ENCODE results near the gene ASIC2.

ASIC2 gene

DNA sequence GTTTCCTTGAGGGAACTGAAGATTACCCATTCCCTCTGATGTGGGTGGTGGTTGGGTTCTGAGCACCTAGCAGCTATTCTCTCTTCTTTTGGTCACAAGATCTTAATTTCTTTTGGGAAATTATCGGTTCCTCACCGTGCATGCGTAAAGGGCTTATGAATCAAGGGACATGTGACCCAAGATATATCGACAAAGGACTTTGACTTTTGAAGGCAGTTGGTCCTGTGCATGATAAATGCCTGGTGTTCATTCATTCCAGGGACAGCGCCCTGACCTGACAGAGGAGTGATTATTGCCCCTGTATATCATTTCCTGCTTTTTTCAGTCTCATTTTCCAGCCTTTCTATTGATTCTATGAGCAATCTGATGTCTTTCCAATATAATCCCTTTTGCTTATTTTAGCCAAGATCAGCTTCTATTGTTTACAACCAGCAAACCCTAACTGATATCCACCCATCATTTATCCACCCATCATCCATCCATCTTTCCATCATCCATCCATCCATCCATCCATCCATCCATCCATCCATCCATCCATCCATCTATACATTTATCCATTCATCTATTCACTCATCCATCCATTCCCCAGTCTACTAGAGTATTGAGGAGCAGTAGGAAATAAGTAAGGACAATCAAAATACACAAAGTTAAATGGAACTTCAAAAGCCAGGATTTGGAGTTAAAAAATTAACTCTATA lies 25.1 kb downstream of the ASIC2 start:
- Histone ChIP-seq H4K20me1 (ENCODE audit: insufficient read depth, low read length) (no peaks in the 10 kb centered on the region), H2AFZ (ENCODE audit: low read length) (no peak overlapping the region), H3K4me3 (ENCODE audit: low read depth, low read length, poor library complexity, severe bottlenecking) (no peak overlapping the region), H3K9ac (ENCODE audit: low read length) (no peak overlapping the region), H3K4me2 (ENCODE audit: low read length) (no peak overlapping the region), H3K27ac (ENCODE audit: low read depth, low read length, poor library complexity, severe bottlenecking) (no peak overlapping the region), H3K4me1 (ENCODE audit: insufficient read depth, low read length, severe bottlenecking) (no peaks in the 10 kb centered on the region), H3K36me3 (ENCODE audit: insufficient read depth, low read length) (no peaks in the 10 kb centered on the region), H3F3A (ENCODE audit: insufficient read depth, low read length) (no peaks in the 10 kb centered on the region), H3K27me3 (ENCODE audit: insufficient read depth, low read length) (no peaks in the 10 kb centered on the region), H3K9me3 (ENCODE audit: low read length) (no peaks in the 10 kb centered on the region), H3K79me2 (ENCODE audit: insufficient read depth, low read length) (no peaks in the 10 kb centered on the region), H3K9me2 (ENCODE audit: low read depth, low read length) (no peaks in the 10 kb centered on the region)
- TF ChIP-seq EZH2 (IDR thresholded peaks at IDR 0.05; ENCODE audit: borderline replicate concordance, low read length), result no peak
- TF ChIP-seq, protein P1, sequence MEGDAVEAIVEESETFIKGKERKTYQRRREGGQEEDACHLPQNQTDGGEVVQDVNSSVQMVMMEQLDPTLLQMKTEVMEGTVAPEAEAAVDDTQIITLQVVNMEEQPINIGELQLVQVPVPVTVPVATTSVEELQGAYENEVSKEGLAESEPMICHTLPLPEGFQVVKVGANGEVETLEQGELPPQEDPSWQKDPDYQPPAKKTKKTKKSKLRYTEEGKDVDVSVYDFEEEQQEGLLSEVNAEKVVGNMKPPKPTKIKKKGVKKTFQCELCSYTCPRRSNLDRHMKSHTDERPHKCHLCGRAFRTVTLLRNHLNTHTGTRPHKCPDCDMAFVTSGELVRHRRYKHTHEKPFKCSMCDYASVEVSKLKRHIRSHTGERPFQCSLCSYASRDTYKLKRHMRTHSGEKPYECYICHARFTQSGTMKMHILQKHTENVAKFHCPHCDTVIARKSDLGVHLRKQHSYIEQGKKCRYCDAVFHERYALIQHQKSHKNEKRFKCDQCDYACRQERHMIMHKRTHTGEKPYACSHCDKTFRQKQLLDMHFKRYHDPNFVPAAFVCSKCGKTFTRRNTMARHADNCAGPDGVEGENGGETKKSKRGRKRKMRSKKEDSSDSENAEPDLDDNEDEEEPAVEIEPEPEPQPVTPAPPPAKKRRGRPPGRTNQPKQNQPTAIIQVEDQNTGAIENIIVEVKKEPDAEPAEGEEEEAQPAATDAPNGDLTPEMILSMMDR (IDR thresholded peaks at IDR 0.05; ENCODE audit: low read length), result no peak

DNA sequence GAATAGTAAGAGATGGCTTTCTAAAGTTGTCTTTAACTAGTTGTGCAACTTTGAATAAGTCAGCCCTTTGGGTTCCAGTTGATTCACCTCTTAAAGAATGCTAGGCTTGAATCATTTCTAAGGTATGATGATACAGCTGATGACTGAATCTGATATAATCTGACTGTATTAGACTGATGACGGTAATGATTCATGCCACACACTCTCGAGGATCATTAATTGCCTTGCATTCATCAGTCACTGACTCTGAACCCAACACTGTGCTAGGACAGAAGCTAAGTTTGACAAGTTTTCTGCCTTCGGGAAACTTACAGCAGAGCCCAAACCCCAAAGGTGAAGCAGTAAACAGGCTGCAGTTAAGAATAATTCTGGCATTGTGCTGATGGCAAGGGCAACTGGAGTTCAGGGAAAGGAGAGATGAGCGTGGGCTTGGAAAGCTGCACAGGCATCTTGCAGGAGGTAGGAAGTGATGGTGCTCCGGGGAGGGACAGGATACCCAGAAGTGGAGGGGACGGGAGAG lies 25.8 kb downstream of the ASIC2 start:
- no peaks in the 10 kb centered on the region for H3K79me2 ChIP-seq (ENCODE audit: insufficient read depth, low read length)
- H3K4me2 ChIP-seq (ENCODE audit: low read length), result no peak overlapping the region
- H4K20me1 ChIP-seq (ENCODE audit: insufficient read depth, low read length), result no peaks in the 10 kb centered on the region
- H3K9ac ChIP-seq (ENCODE audit: low read length), result no peak overlapping the region
- no peaks in the 10 kb centered on the region for H3K9me3 ChIP-seq (ENCODE audit: low read length)
- H3K4me1 ChIP-seq (ENCODE audit: insufficient read depth, low read length, severe bottlenecking), result no peaks in the 10 kb centered on the region
- no peaks in the 10 kb centered on the region for H3K27me3 ChIP-seq (ENCODE audit: insufficient read depth, low read length)
- no peaks in the 10 kb centered on the region for H3K36me3 ChIP-seq (ENCODE audit: insufficient read depth, low read length)
- no peak overlapping the region for H2AFZ ChIP-seq (ENCODE audit: low read length)
- TF ChIP-seq, protein P1 (IDR thresholded peaks at IDR 0.05; ENCODE audit: low read length), result no peak
- TF ChIP-seq EZH2 (IDR thresholded peaks at IDR 0.05; ENCODE audit: borderline replicate concordance, low read length), result no peak
- H3K9me2 ChIP-seq (ENCODE audit: low read depth, low read length), result no peaks in the 10 kb centered on the region
- no peaks in the 10 kb centered on the region for H3F3A ChIP-seq (ENCODE audit: insufficient read depth, low read length)
- no peak overlapping the region for H3K27ac ChIP-seq (ENCODE audit: low read depth, low read length, poor library complexity, severe bottlenecking)
- no peak overlapping the region for H3K4me3 ChIP-seq (ENCODE audit: low read depth, low read length, poor library complexity, severe bottlenecking)

DNA sequence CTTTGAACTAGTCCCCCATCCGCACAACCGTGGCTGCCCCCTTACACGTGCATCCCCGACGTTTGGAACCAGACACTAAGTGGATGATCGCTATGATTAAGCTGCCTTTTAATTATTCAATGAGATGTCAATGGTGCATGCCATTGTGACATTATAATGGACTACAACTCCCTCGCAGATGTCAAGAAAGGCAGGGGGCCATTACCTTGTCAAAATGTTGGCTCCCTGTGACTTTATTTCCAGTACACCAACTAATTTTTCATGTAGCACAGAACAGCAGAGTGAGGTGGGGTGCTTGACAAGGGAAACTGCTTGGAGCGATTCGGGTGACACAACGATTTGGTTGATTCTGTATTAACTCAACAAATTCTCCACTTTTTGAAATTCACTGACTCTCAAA lies 26.5 kb downstream of the ASIC2 start:
- Histone ChIP-seq H4K20me1 (ENCODE audit: insufficient read depth, low read length) (no peaks in the 10 kb centered on the region), H3K36me3 (ENCODE audit: insufficient read depth, low read length) (no peaks in the 10 kb centered on the region), H3K4me3 (ENCODE audit: low read depth, low read length, poor library complexity, severe bottlenecking) (no peak overlapping the region), H3K9me2 (ENCODE audit: low read depth, low read length) (no peaks in the 10 kb centered on the region), H3K27me3 (ENCODE audit: insufficient read depth, low read length) (no peaks in the 10 kb centered on the region), H3K9ac (ENCODE audit: low read length) (no peak overlapping the region), H3K4me1 (ENCODE audit: insufficient read depth, low read length, severe bottlenecking) (no peaks in the 10 kb centered on the region), H3K9me3 (ENCODE audit: low read length) (no peaks in the 10 kb centered on the region), H2AFZ (ENCODE audit: low read length) (no peak overlapping the region), H3K27ac (ENCODE audit: low read depth, low read length, poor library complexity, severe bottlenecking) (no peak overlapping the region), H3K79me2 (ENCODE audit: insufficient read depth, low read length) (no peaks in the 10 kb centered on the region), H3F3A (ENCODE audit: insufficient read depth, low read length) (no peaks in the 10 kb centered on the region), H3K4me2 (ENCODE audit: low read length) (no peak overlapping the region)
- TF ChIP-seq EZH2 (IDR thresholded peaks at IDR 0.05; ENCODE audit: borderline replicate concordance, low read length), result no peak
- TF ChIP-seq, protein P1 (IDR thresholded peaks at IDR 0.05; ENCODE audit: low read length), result no peak

Data from OCI-LY1 (cell line).